ENCODE measurements around the gene TBC1D22A.

DNA sequence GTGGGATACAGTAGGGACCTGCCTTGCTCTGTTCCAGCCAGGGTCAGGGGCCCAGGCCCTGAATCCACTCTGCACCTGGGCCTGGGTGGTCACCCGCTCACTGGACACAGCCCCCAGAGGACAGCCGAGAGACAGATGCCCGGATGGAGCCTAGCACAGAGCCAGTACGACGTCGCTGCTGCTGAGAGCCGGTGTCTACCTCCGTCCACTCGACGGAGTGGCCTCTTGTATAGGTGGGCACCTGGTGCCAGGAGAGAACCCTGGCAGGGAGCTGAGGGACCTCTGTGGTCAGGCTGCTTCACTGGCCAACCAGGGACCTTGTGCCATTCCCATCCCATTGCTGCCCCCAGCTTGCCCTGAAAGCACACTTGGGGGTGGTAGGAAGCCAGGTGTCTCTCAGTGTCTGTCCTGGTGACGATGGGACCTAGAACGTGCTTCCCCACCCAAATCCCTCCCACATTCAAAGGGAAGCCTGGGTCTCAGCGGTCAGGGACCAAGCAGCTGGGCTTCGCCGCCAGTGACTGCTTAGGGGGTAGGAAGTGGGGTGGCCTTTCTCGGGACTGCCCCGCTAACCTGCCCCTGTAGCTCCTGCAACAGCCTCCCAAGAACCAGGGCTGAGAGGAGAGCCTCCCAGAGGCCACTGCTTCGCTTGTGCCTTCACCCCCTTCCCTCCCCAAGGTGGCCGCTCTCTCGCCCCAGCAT is 14.1 kb upstream of the TBC1D22A start:
- TF ChIP-seq EP300 (IDR thresholded peaks at IDR 0.05; ENCODE audit: low read depth) (no peak), POLR2A (IDR thresholded peaks at IDR 0.05) (no peak)
- TF ChIP-seq, protein P1, sequence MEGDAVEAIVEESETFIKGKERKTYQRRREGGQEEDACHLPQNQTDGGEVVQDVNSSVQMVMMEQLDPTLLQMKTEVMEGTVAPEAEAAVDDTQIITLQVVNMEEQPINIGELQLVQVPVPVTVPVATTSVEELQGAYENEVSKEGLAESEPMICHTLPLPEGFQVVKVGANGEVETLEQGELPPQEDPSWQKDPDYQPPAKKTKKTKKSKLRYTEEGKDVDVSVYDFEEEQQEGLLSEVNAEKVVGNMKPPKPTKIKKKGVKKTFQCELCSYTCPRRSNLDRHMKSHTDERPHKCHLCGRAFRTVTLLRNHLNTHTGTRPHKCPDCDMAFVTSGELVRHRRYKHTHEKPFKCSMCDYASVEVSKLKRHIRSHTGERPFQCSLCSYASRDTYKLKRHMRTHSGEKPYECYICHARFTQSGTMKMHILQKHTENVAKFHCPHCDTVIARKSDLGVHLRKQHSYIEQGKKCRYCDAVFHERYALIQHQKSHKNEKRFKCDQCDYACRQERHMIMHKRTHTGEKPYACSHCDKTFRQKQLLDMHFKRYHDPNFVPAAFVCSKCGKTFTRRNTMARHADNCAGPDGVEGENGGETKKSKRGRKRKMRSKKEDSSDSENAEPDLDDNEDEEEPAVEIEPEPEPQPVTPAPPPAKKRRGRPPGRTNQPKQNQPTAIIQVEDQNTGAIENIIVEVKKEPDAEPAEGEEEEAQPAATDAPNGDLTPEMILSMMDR (IDR thresholded peaks at IDR 0.05) = no peak

Measured in transverse colon (tissue), 3 donors.